ENCODE measurements around the gene PEX10.
"Not testable (repeated sequence)": the region's sequence is repeated elsewhere in the genome, so short reads cannot be mapped to it uniquely, and the experiment has no call there.

Gene PEX10

GRCh38 chr1:2412395-2412772, at the start of gene PEX10:
Gene PEX10 (minus strand): TSS chr1:2412564. CDS start chr1:2412502, 62 bp downstream.
- peak; percentile 99 to 100 for DNase-seq

GRCh38 chr1:2460996-2461751, 48.8 kb upstream of the PEX10 start:
- DNase-seq: no peak

GRCh38 chr1:2460203-2460602, 47.8 kb upstream of the PEX10 start:
- DNase-seq: no peak

GRCh38 chr1:2459757-2460156, 47.4 kb upstream of the PEX10 start:
- no peak for DNase-seq

GRCh38 chr1:2459102-2459753, 46.9 kb upstream of the PEX10 start:
- not testable (repeated sequence) for DNase-seq

GRCh38 chr1:2458687-2459086, 46.3 kb upstream of the PEX10 start:
- no peak for DNase-seq

GRCh38 chr1:2457444-2457843, 45.1 kb upstream of the PEX10 start:
- DNase-seq: no peak

GRCh38 chr1:2455757-2456156, 43.4 kb upstream of the PEX10 start:
- DNase-seq: no peak

GRCh38 chr1:2454227-2454626, 41.9 kb upstream of the PEX10 start:
- no peak for DNase-seq

- DNase-seq: no peak
Observed at GRCh38 chr1:2452932-2453315, 40.6 kb upstream of the PEX10 start.

GRCh38 chr1:2452201-2452931, 40.0 kb upstream of the PEX10 start:
- no peak for DNase-seq

- DNase-seq: no peak
Observed at GRCh38 chr1:2451741-2452140, 39.4 kb upstream of the PEX10 start.

- DNase-seq: no peak
Observed at GRCh38 chr1:2449636-2450454, 37.5 kb upstream of the PEX10 start.

GRCh38 chr1:2448098-2448445, 35.7 kb upstream of the PEX10 start:
- DNase-seq: no peak

GRCh38 chr1:2447276-2448097, 35.1 kb upstream of the PEX10 start:
- DNase-seq: no peak

GRCh38 chr1:2446861-2447260, 34.5 kb upstream of the PEX10 start:
- no peak for DNase-seq

- no peak for DNase-seq
Observed at GRCh38 chr1:2446394-2446793, 34.0 kb upstream of the PEX10 start.

- DNase-seq: no peak
Observed at GRCh38 chr1:2445823-2446215, 33.5 kb upstream of the PEX10 start.

- no peak for DNase-seq
Observed at GRCh38 chr1:2445162-2445822, 32.9 kb upstream of the PEX10 start.

GRCh38 chr1:2444138-2444591, 31.8 kb upstream of the PEX10 start:
- DNase-seq: no peak
